H1 (cell line): Measurements from ENCODE around the gene ELOVL6. TPM values are rescaled to one million over a fixed set of nuclear protein-coding genes. Genes with fewer than 3 reads are reported as not detected.

Experiments used
- BRCA1 ChIP-seq: IDR thresholded peaks from 2 replicates; pipeline ENCODE4 v1.6.1; 2012; ENCODE audit warnings: low read depth, low read length, improper control_type of control experiment
- CHD7 ChIP-seq: fragments of 300-600 bp; sonication (generic); IDR thresholded peaks from 2 replicates; pipeline ENCODE4 v1.7.1; 2012; ENCODE audit warnings: low read length, moderate library complexity, mild to moderate bottlenecking, inconsistent platforms; ENCODE audit not compliant: insufficient replicate concordance
- E2F6 ChIP-seq: IDR thresholded peaks from 2 replicates; pipeline ENCODE4 v1.6.1; 2012; ENCODE audit warnings: inconsistent platforms
- polyA plus RNA-seq, 7 experiments: library from polyadenylated mRNA; depleted of rRNA in 3 of 7; stranded (reverse) in 5 of 7; unstranded in 2 of 7; fragments of >200 nt in 5 of 7; fragments of 200-250 nt in 2 of 7; gene quantifications; 1 replicate in 5 of 7; 2 replicates in 1 of 7; 4 replicates in 1 of 7; pipeline versions ENCODE4 v1.2.1 to v1.2.3, GENCODE V29; 2011 to 2013; ENCODE audit warnings: missing spikeins in 2 of 7, mixed read lengths in 2 of 7
- total RNA-seq: library from RNA; stranded (reverse); fragmentation: NEBNext Ultra II Directional; extraction: Animal tissue kit (Norgen Biotek cat#: 25700); gene quantifications from 2 replicates; pipeline ENCODE4 v1.2.1, GENCODE V29; 2021

Gene ELOVL6
- total and polyA plus RNA-seq, 2 of the 8 experiments (the other 6 are each of a cell fraction or from before 2014, with no cell fraction given): 27.8 to 86.6 TPM

- TF ChIP-seq CHD7 (no peak), E2F6 (no peak), BRCA1 (no peak)
Observed at GRCh38 chr4:110064295-110064694, 134.1 kb downstream of the ELOVL6 start (continued).
